Measurements from ENCODE around the gene ARHGAP10.

GRCh38 chr4:147987252-147987651 is 255.4 kb downstream of the ARHGAP10 start:
- TF ChIP-seq CTCF (IDR thresholded peaks at IDR 0.05; ENCODE audit: low read depth, low read length, poor library complexity, severe bottlenecking), result no peak
- TF ChIP-seq EZH2phosphoT487 (IDR thresholded peaks at IDR 0.05; ENCODE audit: borderline replicate concordance, low read length), result no peak
